H1 (cell line): ENCODE data around the gene CAPN1. TPM values are rescaled to one million over a fixed set of nuclear protein-coding genes. Genes with fewer than 3 reads are reported as not detected.

ENCODE experiments used
- CEBPB ChIP-seq: IDR thresholded peaks from 2 replicates; pipeline ENCODE4 v1.6.1; 2012; ENCODE audit warnings: low read depth, low read length
- GTF2F1 ChIP-seq: IDR thresholded peaks from 2 replicates; pipeline ENCODE4 v1.6.1; 2012; ENCODE audit warnings: low read depth, low read length, improper control_type of control experiment, borderline replicate concordance
- SIN3A ChIP-seq, 2 experiments: IDR thresholded peaks in 1 of 2; conservative IDR thresholded peaks in 1 of 2; 2 replicates each; pipeline ENCODE4 v1.6.1; 2011 to 2012; ENCODE audit warnings: low read length in 2 of 2, improper control_type of control experiment in 1 of 2, low read depth in 1 of 2, mild to moderate bottlenecking in 1 of 2
- polyA plus RNA-seq, 7 experiments: library from polyadenylated mRNA; depleted of rRNA in 3 of 7; stranded (reverse) in 5 of 7; unstranded in 2 of 7; fragments of >200 nt in 5 of 7; fragments of 200-250 nt in 2 of 7; gene quantifications; 1 replicate in 5 of 7; 2 replicates in 1 of 7; 4 replicates in 1 of 7; pipeline versions ENCODE4 v1.2.1 to v1.2.3, GENCODE V29; 2011 to 2013; ENCODE audit warnings: missing spikeins in 2 of 7, mixed read lengths in 2 of 7
- total RNA-seq: library from RNA; stranded (reverse); fragmentation: NEBNext Ultra II Directional; extraction: Animal tissue kit (Norgen Biotek cat#: 25700); gene quantifications from 2 replicates; pipeline ENCODE4 v1.2.1, GENCODE V29; 2021

Gene CAPN1
- total and polyA plus RNA-seq, 2 of the 8 experiments (the other 6 are each of a cell fraction or from before 2014, with no cell fraction given): 194 to 233 TPM

- no peak for TF ChIP-seq SIN3A (conservative IDR thresholded peaks at IDR 0.05 in 1 of 2, IDR thresholded peaks at IDR 0.05 in 1 of 2; ENCODE audit: low read depth in 1 of 2, low read length in 2 of 2)
- no peak for TF ChIP-seq GTF2F1
- no peak for TF ChIP-seq CEBPB
Observed at GRCh38 chr11:65150509-65151299, 31.0 kb upstream of the CAPN1 start (continued).
